ENCODE results near the gene MAP2K6.

DNA sequence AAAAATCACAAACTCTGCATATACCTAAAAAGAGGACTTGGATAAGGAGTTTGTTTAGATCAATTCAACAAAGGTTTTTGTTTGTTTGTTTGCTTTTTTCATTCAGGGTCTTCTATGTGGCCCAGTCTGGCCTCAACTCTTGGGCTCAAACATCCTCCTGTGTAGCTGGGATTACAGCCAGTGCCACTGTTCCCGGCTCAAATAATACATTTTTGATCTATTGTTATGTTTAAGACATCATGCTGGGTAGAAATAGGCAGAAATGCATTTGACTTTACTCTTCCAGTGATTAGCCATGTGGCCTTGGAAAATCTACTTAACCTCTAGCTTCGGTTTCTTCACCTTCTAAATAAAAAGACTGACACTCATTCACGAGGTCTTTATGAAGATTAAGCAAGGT lies 11.5 kb downstream of the MAP2K6 start:
- TF ChIP-seq, protein P1, sequence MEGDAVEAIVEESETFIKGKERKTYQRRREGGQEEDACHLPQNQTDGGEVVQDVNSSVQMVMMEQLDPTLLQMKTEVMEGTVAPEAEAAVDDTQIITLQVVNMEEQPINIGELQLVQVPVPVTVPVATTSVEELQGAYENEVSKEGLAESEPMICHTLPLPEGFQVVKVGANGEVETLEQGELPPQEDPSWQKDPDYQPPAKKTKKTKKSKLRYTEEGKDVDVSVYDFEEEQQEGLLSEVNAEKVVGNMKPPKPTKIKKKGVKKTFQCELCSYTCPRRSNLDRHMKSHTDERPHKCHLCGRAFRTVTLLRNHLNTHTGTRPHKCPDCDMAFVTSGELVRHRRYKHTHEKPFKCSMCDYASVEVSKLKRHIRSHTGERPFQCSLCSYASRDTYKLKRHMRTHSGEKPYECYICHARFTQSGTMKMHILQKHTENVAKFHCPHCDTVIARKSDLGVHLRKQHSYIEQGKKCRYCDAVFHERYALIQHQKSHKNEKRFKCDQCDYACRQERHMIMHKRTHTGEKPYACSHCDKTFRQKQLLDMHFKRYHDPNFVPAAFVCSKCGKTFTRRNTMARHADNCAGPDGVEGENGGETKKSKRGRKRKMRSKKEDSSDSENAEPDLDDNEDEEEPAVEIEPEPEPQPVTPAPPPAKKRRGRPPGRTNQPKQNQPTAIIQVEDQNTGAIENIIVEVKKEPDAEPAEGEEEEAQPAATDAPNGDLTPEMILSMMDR (IDR thresholded peaks at IDR 0.05), result no peak
- no peak for TF ChIP-seq POLR2A (IDR thresholded peaks at IDR 0.05)
